GM21619 (cell line): ENCODE data around the gene FLT1.

Experiments
- ATAC-seq: cut with Tn5 transposase; IDR thresholded peaks from one replicate; pipeline ENCODE4 v1.9.1; 2021; ENCODE audit not compliant: unreplicated experiment

FLT1 gene

GRCh38 chr13:28349907-28350654, 144.8 kb downstream of the FLT1 start:
- no peak for ATAC-seq

DNA sequence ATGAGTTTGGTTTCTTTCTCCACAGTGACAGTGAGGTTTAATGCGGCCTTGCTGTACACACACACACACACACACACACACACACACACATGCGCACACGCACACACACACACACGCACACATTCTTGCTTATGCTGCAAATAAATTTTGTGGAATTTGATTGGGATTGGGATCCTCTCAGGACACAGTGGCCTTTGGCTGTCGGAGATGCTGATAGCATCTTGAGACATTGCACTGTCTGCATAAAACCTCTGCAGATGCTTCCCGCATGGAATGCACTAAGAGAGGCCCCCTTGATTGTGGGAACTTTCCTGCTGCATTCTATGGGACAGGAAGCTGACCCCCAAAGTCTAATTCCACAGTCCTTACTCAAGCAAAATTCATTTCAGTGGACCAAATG, 145.6 kb downstream of the FLT1 start:
- ATAC-seq = no peak

- no peak for ATAC-seq
Measured at GRCh38 chr13:28347456-28348371, 147.2 kb downstream of the FLT1 start.

DNA sequence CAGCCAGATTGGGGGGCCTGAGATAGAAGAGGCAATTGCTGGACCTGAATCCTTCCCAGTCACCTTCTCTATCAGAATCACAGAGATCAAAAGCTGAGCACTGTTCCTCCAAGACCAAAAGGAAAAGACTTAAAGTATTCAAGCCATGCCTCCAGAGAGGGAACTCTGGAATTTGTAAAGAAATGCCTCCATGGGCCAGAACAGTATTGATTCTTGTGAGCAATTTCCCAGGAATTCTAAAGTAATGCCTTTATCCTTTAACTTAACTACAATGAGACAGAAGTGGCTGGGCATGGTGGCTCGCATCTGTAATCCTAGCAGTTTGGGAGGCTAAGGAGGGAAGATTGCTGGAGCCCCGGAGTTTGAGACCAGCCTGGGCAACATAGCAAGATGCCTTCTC, 148.8 kb downstream of the FLT1 start:
- ATAC-seq = no peak

- no peak for ATAC-seq
Measured at GRCh38 chr13:28344163-28344562, 150.8 kb downstream of the FLT1 start.

DNA sequence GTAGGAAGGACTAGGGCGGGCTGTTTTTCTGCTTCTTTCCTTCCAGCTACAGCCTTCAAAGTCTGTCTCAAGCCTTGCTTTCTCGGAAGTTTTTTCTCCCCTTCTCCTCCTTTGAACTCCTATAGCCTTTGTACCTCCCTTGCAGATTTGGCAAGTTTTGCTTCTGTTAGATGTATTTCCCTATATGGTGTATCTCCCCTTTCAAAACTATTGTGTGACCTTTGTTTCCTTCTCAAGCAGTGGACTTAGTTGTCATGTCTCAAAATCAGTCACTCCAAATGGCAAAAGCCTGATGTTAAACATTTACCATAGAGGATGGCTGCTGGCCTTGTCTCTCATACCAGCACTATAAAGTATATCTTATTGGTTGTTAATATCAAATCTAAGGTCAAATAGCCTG, 152.7 kb downstream of the FLT1 start:
- no peak for ATAC-seq

DNA sequence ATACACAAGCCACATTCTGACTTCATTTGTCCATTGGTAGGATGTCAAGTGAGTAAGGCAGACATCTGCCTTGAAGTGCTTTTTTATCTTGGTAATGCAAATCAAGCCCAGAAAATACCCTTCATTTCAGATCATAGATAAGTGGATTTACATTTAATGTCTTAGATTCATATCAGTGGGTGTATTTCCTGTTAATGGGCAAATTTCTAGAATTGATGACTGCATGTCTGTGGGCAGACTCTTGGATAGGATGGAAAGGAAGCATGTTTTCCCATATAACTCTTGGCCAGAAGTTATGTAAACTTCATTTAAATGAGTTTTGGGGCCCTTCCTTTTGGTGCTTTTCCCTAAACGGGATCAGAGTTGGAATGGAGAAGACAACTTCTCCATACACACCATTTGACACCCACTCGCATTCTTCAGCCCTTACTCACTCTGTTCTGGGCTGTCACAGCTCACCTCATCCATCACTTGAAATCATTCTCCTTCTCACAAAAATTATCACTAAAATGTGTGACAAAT, 154.6 kb downstream of the FLT1 start:
- no peak for ATAC-seq

GRCh38 chr13:28339419-28339818, 155.5 kb downstream of the FLT1 start:
- ATAC-seq = no peak

GRCh38 chr13:28338742-28339141, 156.2 kb downstream of the FLT1 start:
- no peak for ATAC-seq

DNA sequence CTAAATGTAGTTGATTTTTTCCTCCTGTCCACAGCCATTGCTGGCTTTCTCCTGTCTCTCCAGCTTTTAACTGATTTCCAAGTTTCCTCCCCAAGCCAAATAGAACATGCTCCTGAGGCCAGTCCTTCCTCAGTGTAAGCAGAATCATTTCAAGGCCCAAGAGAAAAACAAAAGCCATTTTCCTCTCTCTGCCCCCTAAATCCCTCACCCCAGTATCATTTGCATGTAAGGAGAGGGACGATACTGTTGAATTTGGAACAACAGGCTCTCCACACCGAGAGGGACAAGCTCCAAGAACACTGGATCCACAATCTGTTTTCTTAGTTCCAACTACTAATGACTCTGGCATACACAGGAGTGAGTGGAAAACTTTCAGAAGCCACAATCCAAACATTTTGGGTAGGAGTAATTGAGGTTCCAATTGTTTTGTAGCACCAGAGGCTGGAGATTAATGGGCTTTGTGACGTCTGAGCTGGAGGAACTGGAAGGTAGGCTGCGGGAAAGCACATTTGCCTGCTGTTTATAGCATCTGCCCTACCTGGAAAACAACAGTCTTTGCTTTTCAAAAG, 156.8 kb downstream of the FLT1 start:
- no peak for ATAC-seq

GRCh38 chr13:28337166-28338005, 157.5 kb downstream of the FLT1 start:
- ATAC-seq = no peak

- no peak for ATAC-seq
Measured at GRCh38 chr13:28336193-28336657, 158.7 kb downstream of the FLT1 start.

- no peak for ATAC-seq
Measured at GRCh38 chr13:28333204-28333881, 161.6 kb downstream of the FLT1 start.

GRCh38 chr13:28329395-28330158, 165.4 kb downstream of the FLT1 start:
- ATAC-seq = no peak

DNA sequence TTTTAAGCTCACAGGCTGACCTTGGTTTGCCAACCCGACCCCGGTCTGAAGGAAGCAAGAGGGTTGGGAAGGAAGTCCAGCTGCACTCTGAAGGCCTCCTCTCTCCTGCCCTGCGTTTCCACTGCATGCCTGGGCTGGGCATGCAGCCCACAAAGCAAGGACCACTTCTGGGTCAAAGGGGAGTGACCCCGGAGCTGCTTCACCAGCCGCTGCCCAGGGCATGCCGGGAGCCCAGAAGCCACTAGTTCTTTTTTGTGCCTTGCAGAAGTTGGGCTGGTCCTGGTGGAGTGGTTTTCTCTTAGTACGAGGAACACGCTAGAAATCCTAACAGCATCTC, 166.7 kb downstream of the FLT1 start:
- ATAC-seq = no peak

DNA sequence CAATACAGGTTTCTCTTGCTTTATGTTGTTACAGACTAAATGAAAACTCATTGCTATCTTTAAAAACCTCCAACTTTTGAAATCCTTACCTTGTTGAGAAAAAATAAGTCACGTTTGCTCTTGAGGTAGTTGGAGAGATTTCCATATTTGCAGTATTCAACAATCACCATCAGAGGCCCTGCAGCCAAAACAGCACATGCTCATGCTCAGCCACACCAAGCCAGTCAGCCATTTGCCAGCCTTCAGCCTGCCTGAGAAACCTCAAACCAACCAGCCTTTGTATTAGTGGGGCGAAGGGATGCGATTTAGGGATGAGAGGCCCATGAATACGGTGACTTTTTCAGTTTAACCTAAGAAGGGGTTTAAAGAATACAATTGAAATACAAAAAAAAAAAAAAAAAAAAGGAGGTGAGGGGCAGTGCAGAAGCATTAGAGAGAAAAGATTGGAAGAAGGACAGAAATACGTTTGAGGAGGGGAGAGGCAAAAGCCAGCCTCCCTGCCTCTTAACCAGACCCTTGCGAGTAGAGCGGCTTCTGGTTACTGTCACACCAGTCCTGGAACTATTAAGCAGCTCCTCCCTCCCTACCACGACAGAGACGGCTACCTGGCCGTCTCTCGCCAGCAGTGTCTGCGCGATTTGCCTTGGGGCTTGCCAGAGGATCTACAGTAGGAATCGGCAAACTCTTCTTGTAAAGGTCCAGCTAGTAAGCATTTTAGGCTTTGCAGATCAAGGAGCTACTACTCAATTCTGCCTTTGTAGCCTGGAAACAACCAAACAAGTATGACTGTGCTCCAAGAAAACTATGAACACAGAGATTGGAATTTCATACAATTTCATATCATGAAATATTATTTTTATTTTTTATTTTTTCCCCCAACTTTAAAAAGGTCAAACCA, 167.3 kb downstream of the FLT1 start:
- no peak for ATAC-seq

DNA sequence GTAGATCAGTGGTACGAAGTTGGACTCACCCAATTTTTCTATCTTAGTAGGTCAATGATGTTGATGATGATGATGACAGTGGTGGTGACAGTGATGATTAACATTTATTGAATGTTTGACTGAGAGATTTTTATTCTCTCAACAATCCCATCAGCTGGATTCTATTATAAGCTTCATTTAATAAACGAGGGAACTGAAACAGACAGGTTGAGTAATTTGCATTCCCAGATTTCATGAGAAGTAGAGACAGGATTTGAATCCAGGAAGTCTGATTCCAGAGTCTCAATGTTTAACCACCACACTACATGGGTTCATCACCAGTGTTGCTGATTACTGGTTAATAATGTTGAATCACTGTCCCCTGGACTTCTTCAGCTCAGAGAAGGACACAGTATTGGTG, 168.9 kb downstream of the FLT1 start:
- no peak for ATAC-seq

GRCh38 chr13:28325022-28325421, 169.9 kb downstream of the FLT1 start:
- no peak for ATAC-seq
